GM20431 (cell line): ENCODE measurements around the gene STRA6.

Experiments used
- in situ Hi-C: fragments of 300-500 bp; cut with MseI, MboI; formaldehyde crosslinking; loops from one replicate; pipeline ENCODE4 v1.15.0; 2020; ENCODE audit warnings: low sequenced_read_pairs; ENCODE audit not compliant: unreplicated experiment

Gene STRA6

GRCh38 chr15:74185710-74186348, 16.8 kb downstream of the STRA6 start:
- in situ Hi-C loops = no loop called here

GRCh38 chr15:74184582-74185091, 17.9 kb downstream of the STRA6 start:
- in situ Hi-C loops = no loop called here

- in situ Hi-C loops = no loop called here
Measured at GRCh38 chr15:74182131-74182530, 20.5 kb downstream of the STRA6 start.

GRCh38 chr15:74180881-74181602, 21.5 kb downstream of the STRA6 start:
- in situ Hi-C loops = no loop called here

- in situ Hi-C loops = no loop called here
Measured at GRCh38 chr15:74179983-74180880, 22.4 kb downstream of the STRA6 start.

GRCh38 chr15:74179101-74179841, 23.3 kb downstream of the STRA6 start:
- in situ Hi-C loops = no loop called here

GRCh38 chr15:74178326-74179100, 24.1 kb downstream of the STRA6 start:
- in situ Hi-C loops = no loop called here

- in situ Hi-C loops = no loop called here
Measured at GRCh38 chr15:74176262-74177214, 26.0 kb downstream of the STRA6 start.

- in situ Hi-C loops = no loop called here
Measured at GRCh38 chr15:74175271-74176191, 27.1 kb downstream of the STRA6 start.

GRCh38 chr15:74174958-74175253, 27.7 kb downstream of the STRA6 start:
- in situ Hi-C loops = no loop called here

GRCh38 chr15:74174219-74174957, 28.2 kb downstream of the STRA6 start:
- in situ Hi-C loops = no loop called here

GRCh38 chr15:74173380-74174218, 29.0 kb downstream of the STRA6 start, which contains the start of gene ISLR:
ISLR (plus strand) TSS chr15:74173710; CDS start chr15:74174859, 1,149 bp downstream.
- in situ Hi-C loops = no loop called here

GRCh38 chr15:74172701-74173379, 29.7 kb downstream of the STRA6 start:
- in situ Hi-C loops = no loop called here

GRCh38 chr15:74171965-74172541, 30.5 kb downstream of the STRA6 start:
- in situ Hi-C loops = no loop called here
